Medulla oblongata (tissue), 1 donor: ENCODE data around the gene SAG.

Experiments
- DNase-seq: peaks from one replicate; pipeline ENCODE4 v3.0.0-alpha.2; 2015; ENCODE audit errors: extremely low spot score

SAG gene

DNA sequence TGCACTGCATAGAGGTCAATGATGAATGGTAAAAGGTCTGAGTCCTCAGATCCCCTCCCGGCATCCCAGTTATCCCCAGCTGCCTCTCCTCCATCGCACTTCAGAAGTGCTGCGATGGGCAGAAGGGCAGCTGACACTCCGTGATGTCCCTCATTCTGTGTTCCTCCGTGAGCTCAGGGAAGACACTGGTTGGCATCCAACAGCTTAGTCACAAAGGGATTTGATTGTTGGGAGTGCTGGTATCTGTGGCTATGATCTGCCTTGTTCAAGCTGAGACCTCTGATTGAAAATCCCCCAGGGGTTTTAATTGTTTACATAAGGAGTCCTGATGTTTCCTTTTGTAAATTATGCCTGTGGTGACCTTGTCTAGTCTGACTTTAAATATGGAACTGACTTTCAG lies 19.0 kb upstream of the SAG start:
- peak; percentile 80 for DNase-seq

DNA sequence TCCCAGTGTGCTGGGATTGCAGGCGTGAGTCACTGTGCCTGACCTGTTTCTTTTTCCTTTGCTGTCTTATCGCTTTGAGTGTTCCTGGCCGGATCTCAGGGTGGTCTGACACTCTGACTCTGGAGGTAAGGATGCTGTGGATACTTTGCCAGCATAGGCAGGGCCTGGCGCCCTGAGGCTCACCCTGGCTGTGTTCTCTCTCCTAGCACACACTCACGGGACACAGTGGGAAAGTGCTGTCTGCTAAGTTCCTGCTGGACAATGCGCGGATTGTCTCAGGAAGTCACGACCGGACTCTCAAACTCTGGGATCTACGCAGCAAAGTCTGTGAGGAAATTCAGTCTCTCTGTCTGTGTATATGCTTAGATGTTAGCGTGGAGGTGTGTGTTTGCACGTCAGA lies 18.0 kb upstream of the SAG start:
- DNase-seq = peak; percentile 83

DNA sequence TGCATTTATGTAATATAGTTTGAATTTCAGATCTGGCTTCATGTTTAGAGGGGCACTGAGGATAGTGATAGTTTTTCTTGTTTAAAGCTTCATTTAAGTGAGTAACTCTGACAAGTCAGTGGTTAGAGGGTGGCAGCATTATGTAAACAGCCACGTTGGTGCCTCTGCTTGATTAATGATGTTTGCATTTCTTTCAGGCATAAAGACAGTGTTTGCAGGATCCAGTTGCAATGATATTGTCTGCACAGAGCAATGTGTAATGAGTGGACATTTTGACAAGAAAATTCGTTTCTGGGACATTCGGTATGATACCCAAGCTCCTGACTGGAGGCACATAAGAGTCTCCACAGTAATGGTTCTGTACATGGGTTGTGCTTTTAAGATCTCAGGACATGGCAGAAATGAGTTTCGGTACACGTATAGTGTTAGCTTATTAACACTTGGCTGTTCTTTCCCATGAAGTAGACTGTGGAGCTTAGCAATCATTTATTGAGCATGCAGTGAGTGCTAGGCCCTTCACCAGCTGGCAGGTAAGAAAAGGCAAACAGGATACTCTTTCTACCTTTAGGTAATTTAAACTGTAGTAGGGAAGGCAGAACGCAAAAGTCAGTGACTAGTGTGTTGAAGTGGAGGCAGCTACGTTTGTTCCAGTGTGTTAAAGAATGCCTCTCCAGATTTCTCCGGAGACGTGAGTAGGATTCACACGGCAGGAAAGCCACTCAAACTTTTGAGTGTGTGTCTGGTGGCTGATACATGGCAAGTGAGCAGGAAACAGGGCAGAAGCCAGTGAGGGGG lies 17.4 kb upstream of the SAG start:
- no peak for DNase-seq

DNA sequence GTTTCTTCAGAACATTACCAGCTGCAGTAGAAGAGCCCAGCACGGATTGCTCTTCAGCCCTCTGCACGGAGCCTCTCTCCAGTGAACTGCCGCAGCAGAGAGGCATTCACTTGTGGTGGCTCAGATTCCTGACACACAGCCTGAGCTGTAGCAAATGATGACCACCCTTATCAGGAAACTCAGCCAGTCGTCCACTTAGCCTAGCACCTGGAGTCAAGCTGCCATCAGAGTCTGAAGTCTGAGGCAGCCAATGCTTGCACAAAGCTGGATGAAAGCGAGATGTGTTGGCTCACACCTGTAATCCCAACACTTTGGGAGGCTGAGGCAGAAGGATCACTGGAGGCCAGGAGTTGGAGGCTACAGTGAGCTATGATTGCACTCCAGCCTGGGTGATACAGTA lies 11.7 kb upstream of the SAG start:
- DNase-seq = no peak

DNA sequence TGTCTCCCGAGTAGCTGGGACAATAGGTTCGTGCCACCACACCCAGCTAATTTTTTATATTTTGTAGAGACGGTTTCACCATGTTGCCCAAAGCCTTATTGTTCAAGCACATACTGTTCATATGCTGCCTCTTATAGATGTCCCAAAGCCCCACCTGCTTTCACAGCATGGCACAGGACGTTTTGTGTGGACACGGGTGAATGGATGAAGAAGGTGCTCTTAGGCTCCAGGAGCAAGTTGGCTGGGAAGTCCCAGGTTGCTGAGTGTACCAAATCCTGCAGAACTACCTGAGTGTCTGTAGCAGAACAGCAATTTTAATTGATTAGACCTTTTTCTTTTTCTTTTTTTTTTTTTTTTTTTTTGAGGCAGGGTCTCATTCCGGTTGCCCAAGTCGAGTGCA lies 10.5 kb upstream of the SAG start:
- DNase-seq = no peak

DNA sequence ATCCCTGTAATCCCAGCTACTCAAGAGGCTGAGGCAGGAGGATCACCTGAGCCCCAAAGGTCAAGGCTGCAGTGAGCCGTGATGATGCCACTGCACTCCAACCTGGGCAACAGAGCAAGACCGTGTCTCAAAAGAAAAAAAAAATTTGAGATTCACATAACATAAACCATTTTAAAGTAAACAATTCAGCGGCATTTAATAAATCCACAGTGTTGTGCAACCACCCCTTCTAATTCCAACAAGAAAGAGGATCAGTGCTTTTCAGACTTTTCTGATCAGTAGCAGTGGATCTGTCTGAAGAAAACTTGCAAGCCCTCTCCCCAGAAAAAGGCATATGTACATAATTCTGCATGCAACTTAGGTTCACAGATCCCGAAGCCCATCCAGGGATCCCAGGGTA lies 7.2 kb upstream of the SAG start:
- no peak for DNase-seq

GRCh38 chr2:233301248-233301647 lies 6.4 kb upstream of the SAG start:
- no peak for DNase-seq

GRCh38 chr2:233301811-233302210 lies 5.8 kb upstream of the SAG start:
- DNase-seq = no peak

- no peak for DNase-seq
Measured at GRCh38 chr2:233303252-233303651, 4.4 kb upstream of the SAG start.

GRCh38 chr2:233311241-233311926 lies 3.8 kb downstream of the SAG start:
- DNase-seq = no peak

DNA sequence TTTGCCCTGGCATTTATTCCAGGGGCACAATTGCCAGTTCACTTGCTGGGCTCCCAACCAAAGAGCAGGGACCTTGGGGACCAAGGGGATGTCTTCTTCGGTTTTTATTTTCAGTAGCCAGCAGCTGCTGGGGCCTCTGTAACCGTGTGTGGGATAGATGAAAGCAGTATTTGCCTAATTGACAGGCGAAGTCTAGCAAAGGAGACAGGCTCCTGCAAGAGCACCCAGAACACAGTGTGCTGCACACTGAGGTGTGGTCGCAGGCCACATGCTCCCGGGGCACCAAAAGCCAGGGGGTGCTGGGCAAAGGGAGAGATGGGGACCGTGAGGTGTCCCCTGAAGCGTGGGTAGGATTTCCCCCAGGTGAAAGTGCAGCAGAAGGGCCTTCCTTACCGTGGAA lies 5.3 kb downstream of the SAG start:
- no peak for DNase-seq

DNA sequence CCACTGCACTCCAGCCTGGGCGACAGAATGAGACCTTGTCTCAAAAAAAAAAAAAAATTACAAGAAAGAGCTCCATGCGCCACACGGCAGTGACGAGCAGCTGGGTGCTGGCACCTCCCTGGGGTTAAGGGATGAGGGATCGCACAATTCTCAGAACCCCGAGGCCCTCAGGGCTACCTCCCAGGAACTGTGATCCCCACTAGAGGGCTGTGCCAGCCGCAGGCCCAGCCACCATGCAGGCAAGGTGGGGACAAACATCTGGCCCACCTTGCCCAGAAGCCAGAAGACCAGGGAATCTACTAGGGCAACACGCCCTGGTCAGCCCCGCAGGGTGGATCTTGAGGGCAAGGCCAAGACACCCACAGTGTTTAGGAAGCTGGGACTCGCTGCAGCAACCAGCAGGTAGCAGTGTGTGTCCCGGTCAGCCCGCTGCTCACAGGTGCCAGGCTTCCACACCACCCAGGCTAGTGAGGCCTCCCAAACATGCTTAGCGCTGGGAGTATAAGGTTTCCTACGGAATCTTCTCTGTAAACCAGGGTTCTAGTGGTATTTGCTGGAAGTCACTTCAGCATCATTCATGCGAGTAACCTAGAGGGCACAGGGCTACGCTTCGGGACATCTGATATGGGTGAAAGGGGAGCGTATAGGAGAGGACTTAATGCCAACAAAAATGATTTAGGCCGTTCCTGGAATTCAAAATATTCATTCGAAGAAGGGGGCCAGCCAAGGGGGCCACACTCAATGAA lies 6.7 kb downstream of the SAG start:
- no peak for DNase-seq

GRCh38 chr2:233317196-233317943 lies 9.8 kb downstream of the SAG start:
- DNase-seq = no peak

DNA sequence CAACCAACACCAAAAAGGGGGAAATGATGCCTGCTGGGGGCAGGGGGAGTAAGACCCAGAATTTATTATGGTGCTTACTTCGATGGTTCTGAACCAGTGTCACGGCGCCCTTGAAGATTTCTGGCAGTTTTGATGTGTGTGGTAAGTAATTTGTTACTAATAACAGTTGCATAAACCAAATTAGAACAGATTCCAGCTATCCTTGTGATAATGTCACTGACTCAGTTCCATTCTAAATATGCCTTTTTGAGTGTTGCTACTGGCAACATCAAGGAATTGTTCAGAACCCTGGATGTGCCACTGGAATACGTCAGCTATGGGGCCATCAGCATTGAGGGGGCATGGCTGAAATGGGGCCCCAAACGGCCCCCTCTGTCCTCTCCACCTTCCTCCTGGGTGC lies 11.6 kb downstream of the SAG start:
- no peak for DNase-seq

- no peak for DNase-seq
Measured at GRCh38 chr2:233320470-233320869, 12.9 kb downstream of the SAG start.

- no peak for DNase-seq
Measured at GRCh38 chr2:233321166-233321565, 13.6 kb downstream of the SAG start.

- DNase-seq = no peak
Measured at GRCh38 chr2:233323851-233324250, 16.2 kb downstream of the SAG start.

DNA sequence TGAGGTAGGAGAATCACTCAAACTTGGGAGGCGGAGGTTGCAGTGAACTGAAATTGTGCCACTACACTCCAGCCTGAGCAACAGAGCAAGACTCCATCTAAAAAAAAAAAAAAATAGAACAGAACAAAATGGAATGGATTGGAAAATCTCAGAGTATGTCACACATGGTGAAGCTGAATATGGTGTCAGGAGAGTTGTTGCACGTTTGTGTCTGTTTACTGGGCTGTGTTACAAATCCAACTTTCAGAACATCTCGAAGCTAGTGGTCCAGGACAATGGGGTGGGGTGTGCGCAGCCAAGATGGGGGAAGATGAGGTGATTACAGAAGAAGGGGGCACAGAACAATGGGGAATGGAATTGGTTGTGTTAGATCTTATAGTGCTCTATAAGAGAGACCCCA lies 17.6 kb downstream of the SAG start:
- DNase-seq = no peak

DNA sequence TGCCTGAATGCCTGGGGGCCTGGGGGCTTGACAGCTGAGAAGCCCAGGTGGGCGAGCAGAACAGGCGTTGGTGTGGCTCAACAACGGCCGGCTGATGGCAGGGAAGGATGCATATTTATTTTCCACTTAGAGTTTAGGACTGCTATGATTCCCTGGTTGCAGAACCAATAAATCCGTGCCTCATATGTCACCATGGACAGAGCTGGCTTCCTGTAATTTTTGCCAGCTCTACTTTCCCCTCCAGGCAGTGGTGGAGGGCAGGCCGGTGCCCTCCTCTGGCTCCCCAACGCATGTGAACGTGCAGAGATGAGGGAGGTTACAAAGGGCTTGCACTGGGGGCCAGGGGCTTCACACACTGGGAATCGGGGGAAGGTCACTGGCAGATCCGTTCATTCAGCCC lies 18.2 kb downstream of the SAG start:
- DNase-seq = no peak

GRCh38 chr2:233326500-233326899 lies 18.9 kb downstream of the SAG start:
- DNase-seq = no peak

- DNase-seq = no peak
Measured at GRCh38 chr2:233328922-233329321, 21.3 kb downstream of the SAG start.

- DNase-seq = no peak
Measured at GRCh38 chr2:233329489-233330135, 22.0 kb downstream of the SAG start.
